ENCODE results near the gene PACRG.

DNA sequence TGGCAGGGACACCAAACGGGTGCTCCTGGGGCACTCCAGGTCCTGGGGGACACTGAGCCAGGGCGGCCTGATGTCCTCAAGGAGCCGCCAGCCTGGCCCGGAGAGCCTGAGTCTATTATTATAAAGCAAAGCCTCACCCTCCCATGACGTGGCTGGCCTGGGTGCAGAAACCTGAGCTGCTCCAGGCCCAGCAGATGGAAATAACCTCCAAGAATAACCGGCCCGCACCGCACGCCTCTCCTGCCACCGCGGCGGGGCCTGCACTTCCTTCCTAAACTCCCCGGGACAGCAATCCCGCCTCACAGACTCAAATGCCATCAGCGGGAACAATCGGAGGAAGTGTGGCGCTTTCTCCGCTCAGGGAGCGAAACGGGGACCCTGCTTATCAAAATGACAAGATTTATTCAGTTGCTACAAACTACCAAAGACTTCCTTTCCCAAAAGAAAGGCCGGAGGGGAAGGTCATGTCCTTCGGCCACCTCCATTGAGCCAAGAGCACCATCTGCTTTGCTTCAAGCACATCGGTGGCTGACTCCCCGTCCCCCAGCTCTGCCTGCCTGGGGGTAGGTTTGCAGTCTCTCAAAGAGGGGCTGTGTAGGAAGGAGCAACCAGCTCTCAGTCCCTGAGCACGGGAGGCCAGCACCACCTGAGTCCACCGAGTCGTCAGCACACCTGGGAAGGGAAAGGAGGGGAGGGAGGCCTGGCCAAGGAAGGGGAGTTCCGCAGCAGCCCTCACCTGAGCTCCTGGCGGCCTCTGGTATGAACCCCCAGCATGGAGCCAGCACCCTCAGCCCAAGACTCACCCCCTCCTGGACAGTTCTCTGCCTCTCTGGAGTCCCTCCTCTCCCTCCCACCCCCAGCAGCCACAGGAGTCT is 608.1 kb downstream of the PACRG start:
- TF ChIP-seq, protein P1, sequence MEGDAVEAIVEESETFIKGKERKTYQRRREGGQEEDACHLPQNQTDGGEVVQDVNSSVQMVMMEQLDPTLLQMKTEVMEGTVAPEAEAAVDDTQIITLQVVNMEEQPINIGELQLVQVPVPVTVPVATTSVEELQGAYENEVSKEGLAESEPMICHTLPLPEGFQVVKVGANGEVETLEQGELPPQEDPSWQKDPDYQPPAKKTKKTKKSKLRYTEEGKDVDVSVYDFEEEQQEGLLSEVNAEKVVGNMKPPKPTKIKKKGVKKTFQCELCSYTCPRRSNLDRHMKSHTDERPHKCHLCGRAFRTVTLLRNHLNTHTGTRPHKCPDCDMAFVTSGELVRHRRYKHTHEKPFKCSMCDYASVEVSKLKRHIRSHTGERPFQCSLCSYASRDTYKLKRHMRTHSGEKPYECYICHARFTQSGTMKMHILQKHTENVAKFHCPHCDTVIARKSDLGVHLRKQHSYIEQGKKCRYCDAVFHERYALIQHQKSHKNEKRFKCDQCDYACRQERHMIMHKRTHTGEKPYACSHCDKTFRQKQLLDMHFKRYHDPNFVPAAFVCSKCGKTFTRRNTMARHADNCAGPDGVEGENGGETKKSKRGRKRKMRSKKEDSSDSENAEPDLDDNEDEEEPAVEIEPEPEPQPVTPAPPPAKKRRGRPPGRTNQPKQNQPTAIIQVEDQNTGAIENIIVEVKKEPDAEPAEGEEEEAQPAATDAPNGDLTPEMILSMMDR (IDR thresholded peaks at IDR 0.05) = no peak
- TF ChIP-seq POLR2A (IDR thresholded peaks at IDR 0.05) = no peak
- TF ChIP-seq EP300 (IDR thresholded peaks at IDR 0.05) = no peak

All from ovary (tissue), 3 donors.